ENCODE data around the gene PTPRT. TPM values are rescaled to one million over a fixed set of nuclear protein-coding genes. Genes with fewer than 3 reads are reported as not detected.

Gene PTPRT
- total RNA-seq, 1 experiment from 2014 or later: not detected

- in situ Hi-C loops (cut with HindIII; ENCODE audit: low pct_unique_long_range_greater_than_20kb, low sequenced_read_pairs) (no loop called here), intact Hi-C loops (cut with micrococcal nuclease; ENCODE audit: unreplicated experiment) (no loop called here)
- Histone ChIP-seq H3K9me3 (ENCODE audit: control insufficient read depth, insufficient read depth, low read depth, low read length) (no peaks in the 10 kb centered on the region), H3K36me3 (ENCODE audit: control insufficient read depth, insufficient read depth, low read length) (no peaks in the 10 kb centered on the region), H3K4me1 (ENCODE audit: control insufficient read depth, insufficient read depth, low read length) (no peaks in the 10 kb centered on the region), H3K4me3 (ENCODE audit: low read depth in 2 of 2, low read length in 2 of 2) (no peak overlapping the region), H3K27me3 (ENCODE audit: control insufficient read depth, insufficient read depth, low read length) (no peaks in the 10 kb centered on the region), H3K27ac (ENCODE audit: low read length) (no peak overlapping the region)
- POLR2A ChIA-PET: no interaction called here
- CTCF ChIA-PET: no interaction called here
- ATAC-seq: no peak
- no peak for TF ChIP-seq SIN3A (IDR thresholded peaks at IDR 0.05; ENCODE audit: borderline replicate concordance, insufficient read depth, low read depth, low read length)
- no peak for TF ChIP-seq REST (IDR thresholded peaks at IDR 0.05; ENCODE audit: insufficient read depth in 1 of 2, low read depth in 2 of 2, low read length in 1 of 2)
- TF ChIP-seq TCF7L2 (IDR thresholded peaks at IDR 0.05; ENCODE audit: low read depth, low read length): no peak
- TF ChIP-seq CTCF (IDR thresholded peaks at IDR 0.05): no peak
- no TSS peak for BruUV-seq (replicated peaks)
- no peak for DNase-seq (ENCODE audit: low read depth, low spot score)
These were observed 970.9 kb downstream of the PTPRT start for GRCh38 chr20:42218621-42219374.

DNA sequence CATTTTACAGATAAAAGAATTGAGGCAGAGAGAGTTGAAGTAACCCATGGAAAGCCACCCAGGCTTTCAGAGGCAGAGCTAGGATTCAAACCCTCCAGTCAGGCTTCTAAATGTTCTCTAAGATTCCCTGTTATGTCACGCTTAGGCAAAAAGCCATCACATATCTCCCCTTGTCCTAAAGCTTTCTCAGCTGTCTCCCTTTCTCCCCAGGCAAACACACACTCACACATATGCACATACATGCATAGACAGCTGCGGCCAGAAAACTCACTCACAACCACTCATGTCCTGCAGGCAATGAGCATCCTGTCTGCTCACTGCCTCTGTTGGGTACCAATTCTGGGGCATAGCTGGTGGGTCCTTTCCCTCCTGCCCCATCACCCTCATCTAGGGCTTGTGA lies 975.6 kb downstream of the PTPRT start:
- H3K9me3 ChIP-seq (ENCODE audit: control insufficient read depth, insufficient read depth, low read depth, low read length): no peaks in the 10 kb centered on the region
- ATAC-seq (no peak), DNase-seq (ENCODE audit: low read depth, low spot score) (no peak)
- H3K4me3 ChIP-seq (ENCODE audit: low read depth in 2 of 2, low read length in 2 of 2): no peak overlapping the region
- intact Hi-C loops (cut with micrococcal nuclease; ENCODE audit: unreplicated experiment) (no loop called here), in situ Hi-C loops (cut with HindIII; ENCODE audit: low pct_unique_long_range_greater_than_20kb, low sequenced_read_pairs) (no loop called here)
- no TSS peak for BruUV-seq (replicated peaks)
- CTCF ChIA-PET: no interaction called here
- no peaks in the 10 kb centered on the region for H3K4me1 ChIP-seq (ENCODE audit: control insufficient read depth, insufficient read depth, low read length)
- TF ChIP-seq SIN3A (IDR thresholded peaks at IDR 0.05; ENCODE audit: borderline replicate concordance, insufficient read depth, low read depth, low read length): no peak
- TF ChIP-seq TCF7L2 (IDR thresholded peaks at IDR 0.05; ENCODE audit: low read depth, low read length): no peak
- no peak for TF ChIP-seq POLR2AphosphoS5 (IDR thresholded peaks at IDR 0.05; ENCODE audit: low read depth, low read length)
- no peak for TF ChIP-seq REST (IDR thresholded peaks at IDR 0.05; ENCODE audit: insufficient read depth in 1 of 2, low read depth in 2 of 2, low read length in 1 of 2)
- TF ChIP-seq CTCF (IDR thresholded peaks at IDR 0.05): no peak
- no peak overlapping the region for H3K27ac ChIP-seq (ENCODE audit: low read length)
- H3K27me3 ChIP-seq (ENCODE audit: control insufficient read depth, insufficient read depth, low read length): no peaks in the 10 kb centered on the region
- no peaks in the 10 kb centered on the region for H3K36me3 ChIP-seq (ENCODE audit: control insufficient read depth, insufficient read depth, low read length)
- POLR2A ChIA-PET: no interaction called here

Measured in Panc1 (cell line).